DOHH2 (cell line): ENCODE results near the gene MARCHF9.

Experiments
- H3F3A ChIP-seq: fragments of 200-600 bp; sonication (generic), shearing (Covaris generic); 2 replicates; pipeline ENCODE4 v1.6.0; 2016; ENCODE audit warnings: antibody characterized with exemption, mild to moderate bottlenecking; ENCODE audit not compliant: control insufficient read depth, insufficient read depth
- H3K27ac ChIP-seq: fragments of 200-600 bp; sonication (generic); 2 replicates; pipeline ENCODE4 v1.5.1; 2014; ENCODE audit warnings: low read depth, mild to moderate bottlenecking, low read length, moderate library complexity
- H3K27me3 ChIP-seq: fragments of 200-600 bp; sonication (generic); 2 replicates; pipeline ENCODE4 v1.6.1; 2014; ENCODE audit warnings: mild to moderate bottlenecking, low read length, mixed read lengths; ENCODE audit not compliant: control insufficient read depth
- H3K36me3 ChIP-seq: fragments of 200-600 bp; sonication (generic); 2 replicates; pipeline ENCODE4 v1.6.1; 2014; ENCODE audit warnings: mild to moderate bottlenecking, low read length, moderate library complexity, mixed read lengths; ENCODE audit not compliant: control insufficient read depth
- H3K4me1 ChIP-seq: fragments of 200-600 bp; sonication (generic); 2 replicates; pipeline ENCODE4 v1.6.1; 2014; ENCODE audit warnings: mild to moderate bottlenecking, low read length, mixed read lengths; ENCODE audit not compliant: control insufficient read depth
- H3K4me2 ChIP-seq: fragments of 200-600 bp; sonication (generic); 2 replicates; pipeline ENCODE4 v1.6.0; 2014; ENCODE audit warnings: mild to moderate bottlenecking, low read length, moderate library complexity
- H3K4me3 ChIP-seq: fragments of 200-600 bp; sonication (generic); 2 replicates; pipeline ENCODE4 v1.5.1; 2014; ENCODE audit warnings: mild to moderate bottlenecking, low read length, mixed read lengths
- H3K79me2 ChIP-seq: fragments of 200-600 bp; sonication (generic); 2 replicates; pipeline ENCODE4 v1.6.1; 2014; ENCODE audit warnings: mild to moderate bottlenecking, low read length, mixed read lengths; ENCODE audit not compliant: control insufficient read depth
- H3K9me2 ChIP-seq: fragments of 200-600 bp; sonication (generic); replicated peaks from 2 replicates; pipeline ENCODE4 v1.6.1; 2014; ENCODE audit warnings: mild to moderate bottlenecking, low read length, mixed read lengths; ENCODE audit not compliant: control insufficient read depth
- H3K9me3 ChIP-seq: fragments of 200-600 bp; sonication (generic); 2 replicates; pipeline ENCODE4 v1.6.1; 2014; ENCODE audit warnings: antibody characterized with exemption, low read length, mixed read lengths; ENCODE audit not compliant: control insufficient read depth, insufficient read depth
- H4K20me1 ChIP-seq: fragments of 200-600 bp; sonication (generic); 2 replicates; pipeline ENCODE4 v1.6.0; 2014; ENCODE audit warnings: low read depth, mild to moderate bottlenecking, antibody characterized with exemption, low read length, moderate library complexity; ENCODE audit not compliant: control insufficient read depth, insufficient read depth
- EZH2phosphoT487 ChIP-seq: fragments of 200-600 bp; sonication (generic); IDR thresholded peaks from 2 replicates; pipeline ENCODE4 v1.6.1; 2017; ENCODE audit warnings: borderline replicate concordance, mild to moderate bottlenecking, antibody characterized with exemption, low read length, moderate library complexity, mixed read lengths
- TF ChIP-seq, protein P1 (sequence below): fragments of 200-600 bp; sonication (generic); IDR thresholded peaks from one replicate; pipeline ENCODE4 v1.5.1; 2014; ENCODE audit warnings: antibody characterized with exemption, mild to moderate bottlenecking, low read depth, low read length; ENCODE audit not compliant: poor library complexity, severe bottlenecking

Gene MARCHF9

DNA sequence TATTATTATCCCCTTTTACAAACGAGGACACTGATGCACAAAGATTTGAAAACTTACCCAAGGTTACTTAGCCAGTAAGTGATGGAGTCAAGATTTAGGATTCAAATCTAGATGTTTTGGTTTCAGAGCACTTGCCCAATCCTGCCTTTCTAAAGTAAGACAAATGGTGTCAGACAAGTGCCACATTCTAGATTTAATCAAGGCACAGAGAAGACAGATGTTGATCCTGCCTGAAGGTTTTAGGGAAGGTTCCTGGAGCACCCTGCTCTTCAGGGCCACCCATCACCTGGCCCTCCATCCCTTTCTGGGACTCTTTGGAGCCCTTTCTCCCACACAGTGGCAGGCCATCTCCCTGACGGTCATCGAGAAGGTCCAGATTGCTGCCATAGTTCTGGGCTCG lies 2.9 kb downstream of the MARCHF9 start:
- Histone ChIP-seq H3K9me2 (no peaks in the 10 kb centered on the region), H3K4me2 (no peak overlapping the region), H3F3A (peaks cover 28% of the 10 kb centered on the region), H3K9me3 (no peaks in the 10 kb centered on the region), H3K36me3 (peaks cover 51% of the 10 kb centered on the region), H3K4me3 (no peak overlapping the region), H4K20me1 (peaks cover 16% of the 10 kb centered on the region; the same call in 1 of the 2 replicates), H3K27me3 (no peaks in the 10 kb centered on the region), H3K27ac (no peak overlapping the region), H3K4me1 (peaks cover 38% of the 10 kb centered on the region), H3K79me2 (peaks cover 53% of the 10 kb centered on the region)
- TF ChIP-seq, protein P1, sequence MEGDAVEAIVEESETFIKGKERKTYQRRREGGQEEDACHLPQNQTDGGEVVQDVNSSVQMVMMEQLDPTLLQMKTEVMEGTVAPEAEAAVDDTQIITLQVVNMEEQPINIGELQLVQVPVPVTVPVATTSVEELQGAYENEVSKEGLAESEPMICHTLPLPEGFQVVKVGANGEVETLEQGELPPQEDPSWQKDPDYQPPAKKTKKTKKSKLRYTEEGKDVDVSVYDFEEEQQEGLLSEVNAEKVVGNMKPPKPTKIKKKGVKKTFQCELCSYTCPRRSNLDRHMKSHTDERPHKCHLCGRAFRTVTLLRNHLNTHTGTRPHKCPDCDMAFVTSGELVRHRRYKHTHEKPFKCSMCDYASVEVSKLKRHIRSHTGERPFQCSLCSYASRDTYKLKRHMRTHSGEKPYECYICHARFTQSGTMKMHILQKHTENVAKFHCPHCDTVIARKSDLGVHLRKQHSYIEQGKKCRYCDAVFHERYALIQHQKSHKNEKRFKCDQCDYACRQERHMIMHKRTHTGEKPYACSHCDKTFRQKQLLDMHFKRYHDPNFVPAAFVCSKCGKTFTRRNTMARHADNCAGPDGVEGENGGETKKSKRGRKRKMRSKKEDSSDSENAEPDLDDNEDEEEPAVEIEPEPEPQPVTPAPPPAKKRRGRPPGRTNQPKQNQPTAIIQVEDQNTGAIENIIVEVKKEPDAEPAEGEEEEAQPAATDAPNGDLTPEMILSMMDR, result no peak
- no peak for TF ChIP-seq EZH2phosphoT487

GRCh38 chr12:57758552-57759359 lies 3.9 kb downstream of the MARCHF9 start:
- H3K9me3 ChIP-seq, result no peaks in the 10 kb centered on the region
- TF ChIP-seq, protein P1, result no peak
- no peak overlapping the region for H3K4me3 ChIP-seq
- peaks cover 51% of the 10 kb centered on the region for H3K79me2 ChIP-seq
- H3K27ac ChIP-seq, result no peak overlapping the region
- H3F3A ChIP-seq, result peaks cover 29% of the 10 kb centered on the region
- H4K20me1 ChIP-seq, result peaks cover 16% of the 10 kb centered on the region; the same call in 1 of the 2 replicates
- H3K36me3 ChIP-seq, result peaks cover 51% of the 10 kb centered on the region
- no peak overlapping the region for H3K4me2 ChIP-seq
- peaks cover 28% of the 10 kb centered on the region for H3K4me1 ChIP-seq
- no peaks in the 10 kb centered on the region for H3K27me3 ChIP-seq
- H3K9me2 ChIP-seq, result no peaks in the 10 kb centered on the region

DNA sequence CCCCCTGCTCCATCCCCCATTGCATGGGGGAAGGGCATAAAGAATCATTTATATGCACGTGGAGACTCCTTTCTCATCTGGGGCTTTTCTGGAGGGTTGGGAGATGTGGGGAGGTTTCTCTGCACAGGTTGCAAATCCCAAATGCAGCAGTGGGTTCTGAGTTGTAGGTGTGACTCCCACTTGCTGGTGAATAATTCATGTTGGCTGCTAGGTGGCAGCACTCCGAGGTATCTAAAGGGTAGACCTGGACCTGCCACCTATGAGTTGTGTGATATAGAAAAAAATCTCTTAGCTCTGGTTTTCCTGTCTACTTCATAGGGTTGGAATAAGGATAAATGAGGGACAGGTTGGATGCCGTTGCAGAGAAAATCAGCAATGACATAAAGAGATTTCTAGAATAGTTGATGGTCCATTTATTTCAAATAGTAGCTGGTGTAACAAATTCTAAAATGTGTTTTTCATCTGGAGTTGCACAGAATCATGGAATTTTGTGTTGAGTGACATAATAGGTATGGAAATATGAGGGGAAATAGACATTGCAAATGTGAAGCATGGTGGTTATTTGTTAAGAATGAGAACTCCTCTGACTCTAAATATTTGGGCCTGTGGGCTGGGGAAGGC lies 4.6 kb downstream of the MARCHF9 start:
- H4K20me1 ChIP-seq, result peaks cover 16% of the 10 kb centered on the region; the same call in 1 of the 2 replicates
- TF ChIP-seq, protein P1, result peak; percentile 78
- TF ChIP-seq EZH2phosphoT487, result no peak
- H3K27me3 ChIP-seq, result peaks cover 4% of the 10 kb centered on the region
- H3K27ac ChIP-seq, result no peak overlapping the region
- no peaks in the 10 kb centered on the region for H3K9me3 ChIP-seq
- H3K4me3 ChIP-seq, result no peak overlapping the region
- peaks cover 51% of the 10 kb centered on the region for H3K36me3 ChIP-seq
- peaks cover 24% of the 10 kb centered on the region for H3K4me1 ChIP-seq
- no peak overlapping the region for H3K4me2 ChIP-seq
- H3F3A ChIP-seq, result peaks cover 25% of the 10 kb centered on the region
- H3K79me2 ChIP-seq, result peaks cover 51% of the 10 kb centered on the region
- H3K9me2 ChIP-seq, result no peaks in the 10 kb centered on the region
